ENCODE measurements around the gene GNAT3. TPM values are rescaled to one million over a fixed set of nuclear protein-coding genes. Genes with fewer than 3 reads are reported as not detected.

The GNAT3 gene
- total and polyA plus RNA-seq, 4 donors, result not detected

DNA sequence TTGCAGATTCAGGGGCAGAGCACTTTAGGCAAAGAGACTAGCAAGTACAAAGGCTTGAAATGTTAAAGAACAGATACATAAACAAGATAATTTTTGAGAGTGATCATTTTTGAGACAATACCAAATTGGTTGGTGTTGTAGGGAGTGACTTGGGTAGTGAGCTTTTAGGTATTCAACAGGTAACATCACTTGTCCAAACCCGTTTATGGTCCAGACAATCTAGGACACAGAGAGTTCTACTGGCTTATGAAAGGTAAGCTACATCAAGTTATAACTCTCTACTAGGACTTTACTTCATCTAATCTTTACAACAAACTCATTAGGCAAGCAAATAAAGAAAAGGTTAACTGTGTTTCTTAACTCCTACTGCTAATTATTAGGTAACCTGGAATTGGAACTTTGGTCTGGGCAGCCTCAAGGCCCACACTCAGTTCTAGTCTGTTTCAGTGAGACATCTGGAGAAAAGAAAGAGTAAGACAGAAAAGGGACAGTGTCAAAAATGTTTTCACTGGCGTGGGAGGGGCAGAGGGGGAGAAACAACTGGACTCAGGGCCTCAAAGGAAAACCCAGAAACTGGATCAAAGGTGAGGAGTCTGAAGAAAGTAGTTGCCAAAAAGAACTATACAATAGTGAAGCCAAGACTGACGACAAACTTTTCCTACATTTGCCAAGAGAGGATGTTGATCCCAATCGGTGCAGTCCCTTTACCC lies 39.2 kb downstream of the GNAT3 start:
- H3K27me3 ChIP-seq (ENCODE audit: control insufficient read depth in 4 of 4, insufficient read depth in 4 of 4, low read length in 3 of 4), result no peaks in the 10 kb centered on the region
- DNase-seq (ENCODE audit: low spot score), result no peak
- 37% methylated on average over 4 of the region's 4 CpGs for WGBS
- peak; percentile 66 to 75 for TF ChIP-seq HNF4A (conservative IDR thresholded peaks at IDR 0.05)
- no peak for TF ChIP-seq FOXA1 (IDR thresholded peaks at IDR 0.05)
- TF ChIP-seq, protein P1, sequence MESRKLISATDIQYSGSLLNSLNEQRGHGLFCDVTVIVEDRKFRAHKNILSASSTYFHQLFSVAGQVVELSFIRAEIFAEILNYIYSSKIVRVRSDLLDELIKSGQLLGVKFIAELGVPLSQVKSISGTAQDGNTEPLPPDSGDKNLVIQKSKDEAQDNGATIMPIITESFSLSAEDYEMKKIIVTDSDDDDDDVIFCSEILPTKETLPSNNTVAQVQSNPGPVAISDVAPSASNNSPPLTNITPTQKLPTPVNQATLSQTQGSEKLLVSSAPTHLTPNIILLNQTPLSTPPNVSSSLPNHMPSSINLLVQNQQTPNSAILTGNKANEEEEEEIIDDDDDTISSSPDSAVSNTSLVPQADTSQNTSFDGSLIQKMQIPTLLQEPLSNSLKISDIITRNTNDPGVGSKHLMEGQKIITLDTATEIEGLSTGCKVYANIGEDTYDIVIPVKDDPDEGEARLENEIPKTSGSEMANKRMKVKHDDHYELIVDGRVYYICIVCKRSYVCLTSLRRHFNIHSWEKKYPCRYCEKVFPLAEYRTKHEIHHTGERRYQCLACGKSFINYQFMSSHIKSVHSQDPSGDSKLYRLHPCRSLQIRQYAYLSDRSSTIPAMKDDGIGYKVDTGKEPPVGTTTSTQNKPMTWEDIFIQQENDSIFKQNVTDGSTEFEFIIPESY (IDR thresholded peaks at IDR 0.05), result no peak
- no peak for TF ChIP-seq FOXA2 (IDR thresholded peaks at IDR 0.05)
- no peak for TF ChIP-seq TAF1 (conservative IDR thresholded peaks at IDR 0.05)
- TF ChIP-seq RXRA (IDR thresholded peaks at IDR 0.05), result peak; percentile 27 to 46
- TF ChIP-seq HNF4G (IDR thresholded peaks at IDR 0.05), result no peak
- TF ChIP-seq, protein P2, sequence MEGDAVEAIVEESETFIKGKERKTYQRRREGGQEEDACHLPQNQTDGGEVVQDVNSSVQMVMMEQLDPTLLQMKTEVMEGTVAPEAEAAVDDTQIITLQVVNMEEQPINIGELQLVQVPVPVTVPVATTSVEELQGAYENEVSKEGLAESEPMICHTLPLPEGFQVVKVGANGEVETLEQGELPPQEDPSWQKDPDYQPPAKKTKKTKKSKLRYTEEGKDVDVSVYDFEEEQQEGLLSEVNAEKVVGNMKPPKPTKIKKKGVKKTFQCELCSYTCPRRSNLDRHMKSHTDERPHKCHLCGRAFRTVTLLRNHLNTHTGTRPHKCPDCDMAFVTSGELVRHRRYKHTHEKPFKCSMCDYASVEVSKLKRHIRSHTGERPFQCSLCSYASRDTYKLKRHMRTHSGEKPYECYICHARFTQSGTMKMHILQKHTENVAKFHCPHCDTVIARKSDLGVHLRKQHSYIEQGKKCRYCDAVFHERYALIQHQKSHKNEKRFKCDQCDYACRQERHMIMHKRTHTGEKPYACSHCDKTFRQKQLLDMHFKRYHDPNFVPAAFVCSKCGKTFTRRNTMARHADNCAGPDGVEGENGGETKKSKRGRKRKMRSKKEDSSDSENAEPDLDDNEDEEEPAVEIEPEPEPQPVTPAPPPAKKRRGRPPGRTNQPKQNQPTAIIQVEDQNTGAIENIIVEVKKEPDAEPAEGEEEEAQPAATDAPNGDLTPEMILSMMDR (IDR thresholded peaks at IDR 0.05; ENCODE audit: low read depth, low read length, missing input control), result no peak
- TF ChIP-seq SP1 (IDR thresholded peaks at IDR 0.05), result peak; percentile 55
- H3K9me3 ChIP-seq (ENCODE audit: control insufficient read depth in 4 of 4, low read length in 3 of 4), result no peaks in the 10 kb centered on the region
- H3K9ac ChIP-seq (ENCODE audit: low read depth in 1 of 2, low read length in 2 of 2), result no peak overlapping the region
- H3K27ac ChIP-seq (ENCODE audit: low read depth in 1 of 2, low read length in 2 of 2), result no peak overlapping the region
- H3K4me1 ChIP-seq (ENCODE audit: control insufficient read depth in 4 of 4, insufficient read depth in 4 of 4, low read length in 3 of 4), result peaks cover 0 to 4% (median 3%) of the 10 kb centered on the region in 4 donors
- H3K4me3 ChIP-seq (ENCODE audit: low read depth in 1 of 3, low read length in 3 of 3), result no peak overlapping the region
- H3K36me3 ChIP-seq (ENCODE audit: control insufficient read depth in 4 of 4, insufficient read depth in 3 of 4, low read depth in 1 of 4, low read length in 3 of 4), result no peaks in the 10 kb centered on the region

DNA sequence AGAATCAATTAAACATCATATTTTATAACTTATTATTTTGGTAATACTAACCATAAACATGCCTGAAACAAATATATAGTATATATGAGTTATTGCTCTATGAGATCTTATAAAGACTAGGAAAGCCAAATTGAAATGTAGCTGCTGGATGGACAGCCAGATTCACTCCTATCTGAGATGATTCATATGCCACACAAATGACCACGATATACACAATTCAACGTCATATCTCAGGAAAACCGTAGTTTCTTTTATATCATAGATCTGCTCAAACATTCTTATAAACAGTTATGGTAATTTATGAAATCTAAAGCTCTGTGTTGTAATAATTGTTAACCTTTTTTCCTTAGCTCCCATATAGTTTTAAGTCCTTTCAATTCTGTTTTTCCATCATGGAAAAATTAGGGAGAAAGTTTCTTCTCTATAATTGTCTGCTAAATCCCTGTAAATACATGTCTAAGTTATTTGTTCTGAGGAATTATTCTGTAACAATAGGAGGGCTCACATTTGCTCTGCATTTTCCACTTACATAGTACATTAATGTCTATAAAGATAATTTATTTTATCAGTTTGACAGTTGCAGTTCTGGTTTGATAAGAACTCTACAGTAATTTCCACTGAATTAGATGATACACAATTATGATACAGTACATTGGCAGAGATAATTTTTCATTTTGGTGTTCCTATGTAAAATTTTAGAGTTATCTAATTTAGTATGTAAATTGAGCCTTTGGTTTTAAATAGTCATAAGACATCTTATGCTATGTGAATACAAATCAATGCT lies 42.7 kb downstream of the GNAT3 start:
- no peak overlapping the region for H3K9ac ChIP-seq (ENCODE audit: low read depth in 1 of 2, low read length in 2 of 2)
- no peaks in the 10 kb centered on the region for H3K9me3 ChIP-seq (ENCODE audit: control insufficient read depth in 4 of 4, low read length in 3 of 4)
- H3K27me3 ChIP-seq (ENCODE audit: control insufficient read depth in 4 of 4, insufficient read depth in 4 of 4, low read length in 3 of 4), result no peaks in the 10 kb centered on the region
- peaks cover 0 to 4% (median 3%) of the 10 kb centered on the region in 4 donors for H3K4me1 ChIP-seq (ENCODE audit: control insufficient read depth in 4 of 4, insufficient read depth in 4 of 4, low read length in 3 of 4)
- 60% methylated on average over 3 of the region's 3 CpGs for WGBS
- TF ChIP-seq EGR1 (IDR thresholded peaks at IDR 0.05; ENCODE audit: low read depth in 2 of 2), result no peak
- DNase-seq (ENCODE audit: low spot score), result no peak
- no peaks in the 10 kb centered on the region for H3K36me3 ChIP-seq (ENCODE audit: control insufficient read depth in 4 of 4, insufficient read depth in 3 of 4, low read depth in 1 of 4, low read length in 3 of 4)
- H3K27ac ChIP-seq (ENCODE audit: low read depth in 1 of 2, low read length in 2 of 2), result no peak overlapping the region
- H3K4me3 ChIP-seq (ENCODE audit: low read depth in 1 of 3, low read length in 3 of 3), result no peak overlapping the region

DNA sequence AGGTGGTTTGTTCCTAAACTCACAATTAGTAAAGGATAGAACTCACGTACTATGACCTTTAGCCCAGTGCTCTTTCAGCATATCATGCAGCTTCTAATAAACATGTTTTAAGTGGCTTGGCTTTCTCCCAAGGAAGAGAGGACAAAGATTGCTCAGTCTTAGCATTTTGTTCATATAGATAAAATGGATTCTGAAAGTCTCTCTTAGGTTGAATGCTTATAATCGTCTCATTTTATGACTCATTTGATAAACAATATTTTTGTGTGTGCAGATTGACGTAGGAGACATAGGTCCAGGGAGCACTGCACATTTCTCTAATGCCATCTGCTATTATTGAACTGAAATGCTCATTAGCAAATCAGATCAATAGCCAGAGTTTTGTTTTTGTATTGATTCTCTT lies 44.8 kb downstream of the GNAT3 start:
- Histone ChIP-seq H3K4me3 (ENCODE audit: low read depth in 1 of 3, low read length in 3 of 3) (no peak overlapping the region), H3K27me3 (ENCODE audit: control insufficient read depth in 4 of 4, insufficient read depth in 4 of 4, low read length in 3 of 4) (no peaks in the 10 kb centered on the region), H3K36me3 (ENCODE audit: control insufficient read depth in 4 of 4, insufficient read depth in 3 of 4, low read depth in 1 of 4, low read length in 3 of 4) (no peaks in the 10 kb centered on the region), H3K9me3 (ENCODE audit: control insufficient read depth in 4 of 4, low read length in 3 of 4) (no peaks in the 10 kb centered on the region), H3K9ac (ENCODE audit: low read depth in 1 of 2, low read length in 2 of 2) (no peak overlapping the region), H3K4me1 (ENCODE audit: control insufficient read depth in 4 of 4, insufficient read depth in 4 of 4, low read length in 3 of 4) (no peaks in the 10 kb centered on the region), H3K27ac (ENCODE audit: low read depth in 1 of 2, low read length in 2 of 2) (no peak overlapping the region)
- TF ChIP-seq RAD21 (IDR thresholded peaks at IDR 0.05) (peak; percentile 7 to 12), SP1 (IDR thresholded peaks at IDR 0.05) (peak; percentile 64), NR2F2 (IDR thresholded peaks at IDR 0.05) (no peak), HNF4A (conservative IDR thresholded peaks at IDR 0.05) (peak; percentile 66 to 72), JUND (IDR thresholded peaks at IDR 0.05) (peak; percentile 9 to 49), RXRA (IDR thresholded peaks at IDR 0.05) (peak; percentile 70 to 79)
- 27% methylated on average over 3 of the region's 3 CpGs for WGBS
- no peak for DNase-seq (ENCODE audit: low spot score)

All from liver (tissue), 9 donors.